Endothelial cell (in vitro differentiated cells): ENCODE results near the gene IGFBP2. TPM values are rescaled to one million over a fixed set of nuclear protein-coding genes. Genes with fewer than 3 reads are reported as not detected.

Experiments
- DNase-seq: peaks from one replicate; pipeline ENCODE4 v3.0.0; 2021; ENCODE audit warnings: low spot score
- H3K27ac Mint-ChIP-seq: one replicate; pipeline ENCODE4 v1.8.0; 2021; ENCODE audit warnings: mixed read lengths, inconsistent platforms; ENCODE audit not compliant: unreplicated experiment
- H3K27me3 Mint-ChIP-seq: one replicate; pipeline ENCODE4 v1.8.0; 2021; ENCODE audit warnings: mild to moderate bottlenecking, moderate library complexity, mixed read lengths, inconsistent platforms; ENCODE audit not compliant: unreplicated experiment
- H3K36me3 Mint-ChIP-seq: one replicate; pipeline ENCODE4 v1.8.0; 2021; ENCODE audit warnings: mild to moderate bottlenecking, low read depth, mixed read lengths, inconsistent platforms; ENCODE audit not compliant: unreplicated experiment
- H3K4me1 Mint-ChIP-seq: one replicate; pipeline ENCODE4 v1.8.0; 2021; ENCODE audit warnings: mild to moderate bottlenecking, mixed read lengths, inconsistent platforms; ENCODE audit not compliant: unreplicated experiment
- H3K4me3 Mint-ChIP-seq: one replicate; pipeline ENCODE4 v1.8.0; 2021; ENCODE audit warnings: mild to moderate bottlenecking, mixed read lengths, inconsistent platforms; ENCODE audit not compliant: unreplicated experiment
- H3K9me3 Mint-ChIP-seq: one replicate; pipeline ENCODE4 v1.8.0; 2021; ENCODE audit warnings: mixed read lengths, inconsistent platforms; ENCODE audit not compliant: unreplicated experiment
- CTCF ChIP-seq: fragments of 200-600 bp; sonication (generic); IDR thresholded peaks from one replicate; pipeline ENCODE4 v1.5.0; 2021; ENCODE audit warnings: antibody characterized with exemption; ENCODE audit not compliant: unreplicated experiment
- total RNA-seq: library from RNA; stranded (reverse); fragmentation: NEBNext Ultra II Directional; extraction: Animal tissue kit (Norgen Biotek cat#: 25700); gene quantifications from one replicate; pipeline ENCODE4 v1.2.1, GENCODE V29; 2021; ENCODE audit not compliant: unreplicated experiment

Gene IGFBP2
- total RNA-seq, 1 donor from 2014 or later = 1,170 TPM

GRCh38 chr2:216680951-216681629, 47.9 kb downstream of the IGFBP2 start:
- no peaks in the 10 kb centered on the region for H3K9me3 Mint-ChIP-seq
- H3K27ac Mint-ChIP-seq = peak overlapping the region; percentile 9
- H3K27me3 Mint-ChIP-seq = peaks cover 7% of the 10 kb centered on the region
- H3K36me3 Mint-ChIP-seq = peaks cover 8% of the 10 kb centered on the region
- H3K4me3 Mint-ChIP-seq = peak overlapping the region; percentile 28
- H3K4me1 Mint-ChIP-seq = peaks cover 30% of the 10 kb centered on the region
- no peak for DNase-seq
- no peak for TF ChIP-seq CTCF

- H3K36me3 Mint-ChIP-seq = peaks cover 8% of the 10 kb centered on the region
- H3K4me3 Mint-ChIP-seq = no peak overlapping the region
- H3K27ac Mint-ChIP-seq = no peak overlapping the region
- peaks cover 6% of the 10 kb centered on the region for H3K27me3 Mint-ChIP-seq
- DNase-seq = no peak
- H3K9me3 Mint-ChIP-seq = no peaks in the 10 kb centered on the region
- TF ChIP-seq CTCF = no peak
- peaks cover 26% of the 10 kb centered on the region for H3K4me1 Mint-ChIP-seq
These were observed 48.5 kb downstream of the IGFBP2 start for GRCh38 chr2:216681683-216682082.

- H3K4me1 Mint-ChIP-seq = peaks cover 20% of the 10 kb centered on the region
- TF ChIP-seq CTCF = no peak
- no peak for DNase-seq
- no peak overlapping the region for H3K4me3 Mint-ChIP-seq
- H3K36me3 Mint-ChIP-seq = peaks cover 4% of the 10 kb centered on the region
- H3K9me3 Mint-ChIP-seq = no peaks in the 10 kb centered on the region
- H3K27ac Mint-ChIP-seq = no peak overlapping the region
- peaks cover 6% of the 10 kb centered on the region for H3K27me3 Mint-ChIP-seq
These were observed 50.6 kb downstream of the IGFBP2 start for GRCh38 chr2:216683846-216684245.

GRCh38 chr2:216685327-216685875, 52.2 kb downstream of the IGFBP2 start:
- peaks cover 7% of the 10 kb centered on the region for H3K27me3 Mint-ChIP-seq
- H3K36me3 Mint-ChIP-seq = peaks cover 4% of the 10 kb centered on the region
- H3K4me1 Mint-ChIP-seq = peaks cover 7% of the 10 kb centered on the region
- no peaks in the 10 kb centered on the region for H3K9me3 Mint-ChIP-seq
- no peak for TF ChIP-seq CTCF
- H3K27ac Mint-ChIP-seq = no peak overlapping the region
- H3K4me3 Mint-ChIP-seq = no peak overlapping the region
- DNase-seq = no peak

- Mint-ChIP-seq H3K36me3 (no peaks in the 10 kb centered on the region), H3K4me1 (peaks cover 5% of the 10 kb centered on the region), H3K27me3 (peaks cover 15% of the 10 kb centered on the region), H3K9me3 (no peaks in the 10 kb centered on the region), H3K27ac (no peak overlapping the region), H3K4me3 (no peak overlapping the region)
- TF ChIP-seq CTCF = no peak
- no peak for DNase-seq
These were observed 53.9 kb downstream of the IGFBP2 start for GRCh38 chr2:216687111-216687510.
